Measurements from ENCODE around the gene ARHGAP26.

Gene ARHGAP26

DNA sequence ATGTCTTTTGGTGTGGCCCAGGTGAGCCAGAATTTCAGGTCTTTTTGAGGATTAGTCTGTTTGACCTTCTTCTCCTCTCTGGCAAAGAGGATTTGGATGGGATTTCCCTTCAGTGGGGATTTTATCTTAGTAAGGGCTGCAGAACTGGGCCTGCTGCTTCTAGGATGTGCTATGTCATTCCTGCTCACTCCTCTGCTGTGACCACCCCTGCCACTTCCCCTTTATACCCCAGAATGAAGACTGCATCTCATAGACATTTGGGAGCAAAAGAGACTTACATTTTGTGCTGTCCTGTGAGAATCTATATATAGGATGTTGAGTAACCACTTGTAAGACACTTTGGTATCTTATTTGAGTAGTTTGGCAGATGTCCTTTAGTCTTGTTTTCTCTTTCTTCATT lies 76.2 kb downstream of the ARHGAP26 start:
- in situ Hi-C loops (cut with MboI; ENCODE audit: low sequenced_read_pairs), result no loop called here

DNA sequence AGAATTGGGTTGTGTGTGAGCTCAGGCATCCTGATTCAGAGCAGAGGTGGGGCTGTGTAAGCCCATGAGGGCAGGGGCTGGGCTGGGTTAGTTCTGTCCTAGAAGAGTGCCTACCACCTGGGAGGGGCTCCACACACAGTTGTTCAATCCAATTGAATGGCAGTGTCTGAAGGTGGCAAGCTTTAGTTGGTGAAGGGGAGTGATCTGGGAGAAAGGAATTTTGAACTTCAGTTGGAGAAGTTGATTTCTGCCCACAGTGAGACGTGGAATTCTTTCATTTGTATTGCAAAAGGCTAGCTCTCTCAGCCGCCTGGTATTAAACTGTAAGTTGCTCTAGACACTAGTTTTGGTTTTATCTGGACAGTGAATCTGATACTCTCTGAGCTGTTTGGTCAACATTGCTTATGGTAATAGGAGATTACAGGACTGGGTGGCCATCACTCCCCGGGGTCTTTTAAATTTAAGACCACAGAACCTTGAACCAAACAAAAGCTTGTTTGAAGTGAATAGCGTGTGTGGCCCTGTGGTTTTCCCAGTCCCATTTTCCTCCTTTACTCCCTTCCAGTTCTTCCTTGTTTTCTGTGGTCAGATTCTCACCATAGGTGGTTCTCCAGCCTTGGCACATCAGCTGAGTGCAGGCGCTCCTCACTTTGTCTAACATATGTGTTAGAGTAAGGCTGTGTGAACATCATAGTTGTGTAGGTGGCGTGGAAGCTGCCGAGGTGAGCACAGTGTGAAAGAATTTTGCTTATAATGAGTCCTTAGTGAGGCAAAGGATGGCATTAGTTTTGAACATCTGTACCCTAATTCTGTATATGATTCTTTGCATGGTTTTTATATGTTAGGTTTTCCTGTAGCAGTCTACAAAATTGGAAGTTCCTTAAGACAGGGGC lies 78.0 kb downstream of the ARHGAP26 start:
- in situ Hi-C loops (cut with MboI; ENCODE audit: low sequenced_read_pairs), result no loop called here

DNA sequence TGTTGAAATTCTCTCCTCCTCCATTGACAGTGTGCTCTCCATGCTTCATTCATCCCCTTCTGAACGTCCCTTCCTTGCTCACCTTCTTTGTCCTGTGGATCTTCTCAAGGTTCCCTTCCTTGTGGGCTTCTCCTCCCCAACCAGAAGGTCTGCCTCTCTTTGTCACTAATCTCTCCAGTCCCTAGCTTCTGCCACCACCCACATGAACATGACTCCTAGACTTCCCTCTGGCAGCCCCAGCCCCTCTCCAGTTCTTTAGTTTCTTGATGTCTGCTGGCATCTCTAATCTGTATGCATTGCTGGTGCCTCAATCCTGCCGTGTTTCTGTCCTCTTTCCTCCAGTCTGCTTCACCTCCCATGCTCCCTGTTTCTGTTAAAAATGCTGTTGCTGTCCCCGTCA lies 79.3 kb downstream of the ARHGAP26 start:
- in situ Hi-C loops (cut with MboI; ENCODE audit: low sequenced_read_pairs), result no loop called here

GRCh38 chr5:142849880-142850279 lies 79.7 kb downstream of the ARHGAP26 start:
- in situ Hi-C loops (cut with MboI; ENCODE audit: low sequenced_read_pairs), result no loop called here

- in situ Hi-C loops (cut with MboI; ENCODE audit: low sequenced_read_pairs), result no loop called here
Measured at GRCh38 chr5:142851731-142852130, 81.6 kb downstream of the ARHGAP26 start.

DNA sequence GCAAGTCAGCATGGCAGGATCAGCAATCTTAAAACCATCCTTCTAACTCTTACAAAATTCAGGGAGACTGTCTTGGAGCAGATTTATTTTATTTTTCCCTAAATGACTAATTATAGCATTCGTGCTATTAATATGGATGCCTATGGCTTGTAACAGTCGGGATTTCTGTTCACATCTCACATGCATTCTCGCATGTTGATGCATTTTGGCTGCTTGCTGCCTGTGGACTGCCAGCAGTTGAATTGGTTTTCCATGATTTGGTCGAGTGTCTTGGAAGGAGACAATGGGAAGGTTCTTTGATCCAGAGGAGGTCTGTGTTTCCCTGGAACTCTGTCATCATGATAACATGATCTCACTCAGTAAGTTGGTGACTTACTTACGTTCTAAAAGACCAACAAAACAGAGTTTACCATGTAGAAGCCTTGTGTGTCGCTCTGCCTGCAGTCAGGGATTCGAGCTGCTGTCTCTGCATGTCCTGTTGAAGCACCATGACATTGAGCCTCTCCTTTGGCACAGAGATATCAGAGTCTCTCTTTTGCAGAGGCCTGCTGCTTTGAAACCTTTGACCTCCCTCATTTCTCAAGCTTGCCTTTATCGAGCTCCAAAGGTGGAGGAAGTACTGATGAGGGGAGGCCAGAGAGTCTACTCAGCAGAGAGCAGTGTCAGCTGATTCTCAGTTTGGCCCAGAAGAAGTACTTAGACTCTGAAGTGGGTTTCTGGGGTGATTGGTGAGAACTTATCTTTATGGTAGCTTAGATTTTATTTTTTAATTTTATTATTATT lies 82.4 kb downstream of the ARHGAP26 start:
- in situ Hi-C loops (cut with MboI; ENCODE audit: low sequenced_read_pairs), result no loop called here

- in situ Hi-C loops (cut with MboI; ENCODE audit: low sequenced_read_pairs), result no loop called here
Measured at GRCh38 chr5:142853682-142854081, 83.5 kb downstream of the ARHGAP26 start.

DNA sequence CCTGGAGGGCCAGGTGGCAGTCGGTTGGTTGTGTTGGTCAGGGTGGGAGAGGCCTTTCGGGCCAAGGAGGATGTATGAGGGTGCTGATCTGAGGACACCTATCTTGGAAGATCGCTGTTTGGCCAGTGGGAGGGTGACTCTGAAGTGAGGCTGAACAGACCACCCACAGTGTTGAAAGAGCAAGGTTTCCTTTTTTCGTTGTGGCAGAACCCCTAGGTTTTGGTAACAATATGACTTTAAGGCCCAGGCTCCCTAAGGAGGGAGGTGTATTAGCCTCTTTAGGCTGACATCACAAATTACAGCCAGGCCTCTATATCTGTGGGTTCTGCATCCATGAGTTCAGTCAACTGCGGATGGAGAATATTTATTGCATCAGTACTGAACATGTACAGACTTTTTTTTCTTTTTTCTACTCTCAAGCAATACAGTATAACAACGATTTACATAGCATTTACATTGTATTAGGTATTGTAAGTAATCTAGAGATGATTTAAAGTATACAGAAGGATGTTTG lies 86.1 kb downstream of the ARHGAP26 start:
- in situ Hi-C loops (cut with MboI; ENCODE audit: low sequenced_read_pairs), result no loop called here

DNA sequence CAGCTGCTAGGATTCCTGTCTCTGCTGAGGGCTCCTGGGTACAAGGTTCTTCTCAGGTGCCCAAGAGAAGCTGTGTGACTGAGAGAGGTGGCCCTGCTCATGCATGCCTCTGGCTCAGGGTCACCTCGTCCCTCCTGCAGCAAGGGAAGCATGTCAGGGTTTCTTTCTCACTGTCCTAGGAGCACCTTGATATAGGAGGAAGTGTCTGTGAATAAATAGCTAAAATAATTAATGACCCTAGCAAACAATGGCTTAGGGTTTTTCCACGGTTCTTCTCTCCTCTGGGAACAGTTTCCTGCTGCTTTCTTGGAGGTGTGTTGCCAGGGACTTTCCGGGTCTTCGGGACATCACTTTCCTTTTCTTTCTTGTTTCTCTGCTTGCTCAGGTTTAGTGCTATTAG lies 87.2 kb downstream of the ARHGAP26 start:
- in situ Hi-C loops (cut with MboI; ENCODE audit: low sequenced_read_pairs), result no loop called here

- in situ Hi-C loops (cut with MboI; ENCODE audit: low sequenced_read_pairs), result no loop called here
Measured at GRCh38 chr5:142859037-142859436, 88.9 kb downstream of the ARHGAP26 start.

- in situ Hi-C loops (cut with MboI; ENCODE audit: low sequenced_read_pairs), result no loop called here
Measured at GRCh38 chr5:142860270-142860669, 90.1 kb downstream of the ARHGAP26 start.

DNA sequence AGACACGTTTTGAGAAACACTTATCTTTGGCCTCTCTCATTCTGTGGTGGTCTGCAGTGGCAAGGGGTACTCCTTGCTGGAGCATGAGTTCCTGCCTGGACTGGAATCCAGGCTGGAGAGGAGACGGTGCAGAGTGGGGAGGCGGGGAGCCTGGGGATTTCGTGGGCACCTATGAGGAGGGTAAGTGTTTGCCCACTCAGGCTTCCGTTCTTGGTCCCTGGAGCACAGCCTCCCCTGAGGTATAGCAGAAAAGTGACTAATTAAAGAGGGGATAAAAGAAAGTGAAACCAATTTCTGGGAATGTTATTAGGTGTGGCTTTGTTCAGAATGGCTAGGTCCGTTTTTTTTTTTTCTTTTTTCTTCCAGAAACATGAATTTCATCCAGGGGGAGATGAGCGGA lies 90.8 kb downstream of the ARHGAP26 start:
- in situ Hi-C loops (cut with MboI; ENCODE audit: low sequenced_read_pairs), result no loop called here

DNA sequence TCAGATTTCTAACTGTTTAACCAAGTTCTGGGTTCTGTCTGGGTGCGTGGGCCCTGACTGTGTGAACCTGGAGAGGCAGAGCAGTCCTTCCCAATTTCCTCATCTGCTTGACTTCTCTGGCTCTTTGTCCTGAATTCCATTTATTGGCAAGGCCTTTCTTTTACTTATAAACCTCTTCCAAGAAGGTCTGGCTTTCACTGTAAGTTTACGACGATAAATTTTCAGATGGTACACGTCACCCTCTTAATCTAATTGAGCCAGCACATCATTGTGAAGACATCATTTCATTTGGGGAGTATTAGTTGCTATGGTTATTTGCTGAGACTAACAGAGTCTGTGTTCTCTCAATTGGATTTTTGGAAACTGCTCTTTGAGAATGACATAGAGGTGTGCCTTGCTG lies 92.4 kb downstream of the ARHGAP26 start:
- in situ Hi-C loops (cut with MboI; ENCODE audit: low sequenced_read_pairs), result no loop called here

GRCh38 chr5:142863856-142864255 lies 93.7 kb downstream of the ARHGAP26 start:
- in situ Hi-C loops (cut with MboI; ENCODE audit: low sequenced_read_pairs), result no loop called here

DNA sequence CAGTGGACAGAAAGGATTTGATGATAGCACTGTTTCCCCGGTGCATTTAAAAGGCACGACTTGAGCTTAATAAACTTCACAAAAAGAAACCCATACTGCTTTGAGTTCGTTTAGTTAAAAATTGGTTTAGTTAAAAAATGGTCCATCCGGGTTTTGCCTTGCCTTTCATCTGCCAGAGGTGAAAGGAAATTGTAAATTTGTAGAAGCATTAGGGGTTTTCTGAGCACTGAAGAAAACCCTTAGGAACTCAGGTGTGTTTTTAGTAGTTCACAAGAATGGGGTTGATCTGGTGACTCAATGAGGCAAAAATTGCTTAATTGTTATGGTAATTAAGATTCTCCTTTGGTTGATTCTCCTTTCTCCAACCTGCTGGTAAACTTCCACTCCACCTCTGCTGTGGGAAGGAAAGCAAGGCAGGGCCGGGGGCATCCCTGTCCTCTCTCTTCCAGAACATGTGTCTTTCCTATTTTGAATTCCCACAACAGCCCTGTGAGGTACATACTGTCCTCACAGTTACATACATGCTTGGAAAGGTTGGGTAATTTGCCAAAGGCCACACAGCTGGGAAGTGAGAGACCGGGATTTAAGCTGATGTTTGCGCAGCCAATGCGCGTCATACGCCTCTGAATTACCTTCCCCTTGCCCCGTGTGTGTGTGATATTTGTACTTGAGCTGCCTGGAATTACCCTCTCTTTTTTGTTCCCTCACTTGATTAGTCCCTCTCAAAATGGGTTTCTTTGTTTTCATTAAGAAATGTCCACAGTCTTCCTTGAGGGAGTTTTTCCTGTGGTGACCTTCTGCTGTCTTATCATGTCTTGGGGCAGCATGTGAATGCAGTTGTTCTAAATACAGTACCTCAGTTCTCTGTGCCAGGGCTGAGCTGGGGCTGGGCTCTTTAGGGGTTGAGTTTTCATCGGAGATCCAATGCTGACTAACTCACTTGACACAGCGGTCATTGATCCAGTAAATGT lies 94.4 kb downstream of the ARHGAP26 start:
- in situ Hi-C loops (cut with MboI; ENCODE audit: low sequenced_read_pairs), result no loop called here

- in situ Hi-C loops (cut with MboI; ENCODE audit: low sequenced_read_pairs), result no loop called here
Measured at GRCh38 chr5:142865631-142866030, 95.5 kb downstream of the ARHGAP26 start.

DNA sequence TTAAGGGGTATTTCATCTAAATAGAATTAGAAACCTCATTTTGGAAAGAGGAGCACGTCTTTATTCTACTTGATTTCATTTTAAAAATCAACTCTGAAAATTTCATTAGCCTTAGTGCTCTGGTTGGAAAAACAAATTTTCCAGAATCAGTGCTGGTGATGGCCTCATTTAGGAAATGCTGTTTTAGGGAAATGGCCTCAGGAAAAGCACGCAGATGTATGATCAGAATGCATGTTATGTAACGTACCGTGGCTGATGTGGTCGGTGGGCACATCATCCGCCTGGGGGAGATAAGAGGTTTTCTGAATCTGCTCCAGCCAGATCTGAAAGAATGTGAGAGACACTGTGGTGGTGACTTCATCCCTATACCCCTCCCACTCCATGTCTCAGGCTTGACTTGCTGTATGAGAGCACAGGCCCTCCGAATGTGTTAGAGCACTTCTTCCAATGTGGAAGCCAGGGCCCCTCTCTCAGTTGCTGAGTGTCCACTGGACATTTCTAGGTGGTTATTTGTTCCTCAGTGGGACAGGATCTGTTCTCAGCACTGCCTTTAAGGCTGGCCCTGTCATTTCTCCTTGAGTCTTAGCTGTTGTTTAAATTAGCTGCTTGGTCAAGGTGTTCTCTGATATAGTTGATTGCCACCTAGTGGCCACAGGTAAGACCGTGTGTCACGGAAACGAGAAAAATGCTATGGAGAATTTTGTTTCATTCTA lies 96.5 kb downstream of the ARHGAP26 start:
- in situ Hi-C loops (cut with MboI; ENCODE audit: low sequenced_read_pairs), result no loop called here

DNA sequence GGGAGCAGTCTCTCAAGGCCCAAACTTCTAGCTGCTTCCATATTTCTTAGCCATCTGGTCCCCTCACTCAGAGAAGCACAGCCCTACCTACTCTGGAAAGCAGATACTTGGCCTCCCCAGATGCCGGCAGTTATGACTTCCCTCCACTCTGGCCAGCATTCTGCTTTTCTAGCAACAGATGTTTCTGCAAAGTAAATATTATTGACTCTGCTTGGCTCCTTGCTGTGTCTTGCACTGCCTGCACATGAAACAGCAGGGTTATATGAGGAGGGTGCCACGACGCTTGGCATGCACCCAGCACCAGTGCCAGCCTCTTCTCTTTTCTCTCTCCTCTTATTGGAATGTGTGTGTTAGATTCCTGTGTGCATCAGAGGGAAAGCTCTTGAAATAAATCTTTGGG lies 99.7 kb downstream of the ARHGAP26 start:
- in situ Hi-C loops (cut with MboI; ENCODE audit: low sequenced_read_pairs), result loop anchor here (10.0 kb wide), 1 partner anchor 115 kb away; no protein-coding TSS in a partner anchor

DNA sequence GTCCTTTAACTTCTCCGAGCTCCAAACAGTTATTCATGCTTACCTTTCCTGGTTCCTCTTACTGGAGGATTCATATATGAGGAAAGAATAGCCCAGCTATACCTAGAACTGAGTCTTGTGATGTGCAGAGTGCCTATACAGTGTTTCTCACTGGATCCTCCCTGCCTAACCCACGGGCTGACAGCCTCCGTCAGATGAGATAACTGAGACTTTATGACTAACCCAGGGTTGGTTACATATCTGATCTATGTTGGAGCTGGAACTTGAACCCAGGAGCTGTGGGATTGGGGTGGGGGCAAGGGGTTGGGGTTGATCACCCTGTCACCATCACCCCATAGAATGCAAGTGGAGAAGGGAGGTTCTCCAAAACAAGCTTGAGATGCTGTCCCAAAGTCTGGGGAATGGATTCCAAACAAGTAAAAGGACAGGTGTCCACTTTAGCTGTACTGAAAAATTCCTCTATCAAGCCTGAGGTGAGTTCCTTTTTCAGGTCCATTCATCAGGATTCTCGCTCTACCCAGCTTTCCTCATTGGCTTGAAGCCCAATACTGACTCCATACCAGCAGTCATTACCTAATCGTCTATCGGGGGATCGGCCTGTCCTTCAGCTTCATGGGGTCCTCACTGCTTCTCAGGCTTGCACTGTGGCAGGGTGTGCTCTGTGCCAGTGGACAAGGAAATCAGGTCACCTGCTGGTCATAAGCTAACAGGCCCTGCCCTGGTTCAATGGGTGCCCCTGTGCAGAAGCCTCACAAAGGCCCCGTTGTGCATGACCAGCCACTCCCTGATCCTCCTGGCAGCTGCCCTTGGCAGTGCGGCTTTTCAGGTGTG lies 100.6 kb downstream of the ARHGAP26 start:
- in situ Hi-C loops (cut with MboI; ENCODE audit: low sequenced_read_pairs), result loop anchor here (10.0 kb wide), 1 partner anchor 116 kb away; no protein-coding TSS in a partner anchor
